Hepatocyte (in vitro differentiated cells): ENCODE measurements around the gene C11orf42.

Experiments used
- EZH2 ChIP-seq: fragments of 200-600 bp; sonication (generic); IDR thresholded peaks from 2 replicates; pipeline ENCODE4 v1.6.1; 2016; ENCODE audit warnings: antibody characterized with exemption, mild to moderate bottlenecking, borderline replicate concordance
- EZH2phosphoT487 ChIP-seq: fragments of 200-600 bp; sonication (generic); IDR thresholded peaks from one replicate; pipeline ENCODE4 v1.6.1; 2018; ENCODE audit warnings: antibody characterized with exemption, mild to moderate bottlenecking, low read depth, moderate library complexity; ENCODE audit not compliant: unreplicated experiment, severe bottlenecking

DNA sequence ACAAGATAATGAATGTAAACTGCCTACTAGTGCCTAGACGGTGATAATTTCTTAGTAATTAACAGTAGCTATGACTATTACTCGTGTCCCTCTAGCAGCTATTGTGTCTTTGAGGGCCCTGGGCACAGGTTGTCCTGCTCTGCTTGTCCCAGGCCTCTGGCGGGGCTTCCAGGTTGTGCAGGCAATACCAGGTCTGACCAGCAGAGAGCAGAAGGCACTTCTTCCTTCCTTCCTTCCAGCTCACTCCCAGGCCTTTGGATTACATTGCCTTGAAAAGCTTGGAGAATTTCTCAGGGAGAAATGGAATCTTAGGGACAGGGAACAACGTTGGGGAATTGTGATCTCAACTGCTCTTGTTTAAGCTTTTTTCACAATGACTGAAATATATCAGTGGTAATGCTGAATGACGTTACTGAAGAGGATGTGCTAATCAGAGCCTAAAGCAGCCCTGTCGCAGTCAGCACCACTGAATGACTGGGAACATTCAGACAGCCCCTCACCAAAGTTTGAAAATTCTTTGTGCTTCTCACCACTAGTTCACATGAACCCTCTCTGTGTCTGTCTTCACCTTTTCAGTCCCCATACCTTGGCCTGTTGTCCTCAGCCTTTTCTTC, 45.9 kb downstream of the C11orf42 start:
- TF ChIP-seq EZH2phosphoT487: no peak
- no peak for TF ChIP-seq EZH2
